GM20431 (cell line): ENCODE data around the gene TGM6.

ENCODE experiments used
- in situ Hi-C: fragments of 300-500 bp; cut with MseI, MboI; formaldehyde crosslinking; loops from one replicate; pipeline ENCODE4 v1.15.0; 2020; ENCODE audit warnings: low sequenced_read_pairs; ENCODE audit not compliant: unreplicated experiment

The TGM6 gene

GRCh38 chr20:2476742-2477615 is 96.3 kb downstream of the TGM6 start:
- in situ Hi-C loops = no loop called here

DNA sequence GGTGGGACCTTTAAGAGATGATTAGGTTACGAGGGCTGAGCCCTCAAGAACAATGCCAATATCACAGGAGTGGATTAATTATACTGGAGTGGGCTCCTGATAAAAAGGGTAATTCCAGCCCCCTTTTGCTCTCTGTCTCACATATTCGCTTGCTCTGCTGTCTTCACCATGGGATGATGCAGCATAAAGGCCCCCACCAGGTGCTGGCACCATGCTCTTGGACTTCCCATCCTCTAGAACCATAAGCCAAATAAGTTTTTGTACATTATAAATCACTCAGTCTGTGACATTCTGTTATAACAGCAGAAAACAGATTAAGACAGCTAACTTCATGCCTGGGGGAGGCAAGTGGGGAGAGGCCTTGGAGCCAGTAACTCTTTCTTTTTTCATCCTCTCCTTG is 99.7 kb downstream of the TGM6 start:
- in situ Hi-C loops = no loop called here
